Stimulated activated naive CD8-positive, alpha-beta T cell treated with anti-CD3 and anti-CD28 coated beads, Interleukin-15, Interleukin-2, amounts not matched to agents 100 U/mL and 50 U/mL, for 24 hours (primary cell): ENCODE results near the gene PAXX.
A peak's percentile ranks its signal among the peaks of the same experiment; 100 is the strongest.

Experiments used
- ATAC-seq: fragments of 150-1000 bp; cut with Tn5 transposase; one replicate; pipeline ENCODE4 v1.10.0; 2021
- DNase-seq: peaks from one replicate; pipeline ENCODE4 v3.0.0; 2021

PAXX gene

DNA sequence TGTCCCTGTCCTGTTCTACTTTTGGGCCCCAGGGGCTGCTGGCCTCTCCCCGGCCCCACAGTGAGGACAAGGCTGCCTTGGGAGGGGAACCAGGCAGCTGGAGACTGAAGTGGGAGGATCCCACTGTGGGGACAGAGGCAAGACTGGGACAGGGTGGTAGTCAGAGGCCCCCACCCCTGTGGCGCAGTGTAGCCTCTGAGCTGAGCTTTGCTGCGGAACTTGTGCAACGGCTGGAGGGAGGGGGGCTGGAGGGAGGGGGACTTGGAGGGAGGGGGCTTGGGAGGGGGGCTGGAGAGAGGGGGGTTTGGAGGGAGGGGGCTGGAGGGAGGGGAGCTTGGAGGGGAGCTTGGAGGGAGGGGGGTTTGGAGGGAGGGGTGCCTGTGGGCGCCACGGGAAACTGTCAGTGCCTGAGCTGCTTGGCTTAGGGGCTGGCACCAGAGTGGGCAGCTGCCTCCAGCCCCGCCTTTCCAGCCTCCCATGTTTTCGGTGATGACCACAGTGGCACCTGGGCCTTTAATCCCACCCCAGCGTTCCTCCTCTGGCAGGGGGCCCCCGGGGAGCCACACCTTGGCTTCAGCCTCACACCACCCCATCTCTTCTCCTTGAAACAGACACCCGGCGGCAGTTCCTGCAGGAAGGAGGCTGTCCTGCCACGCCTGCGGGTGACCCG is 42.0 kb downstream of the PAXX start:
- no peak for ATAC-seq
- DNase-seq: no peak

DNA sequence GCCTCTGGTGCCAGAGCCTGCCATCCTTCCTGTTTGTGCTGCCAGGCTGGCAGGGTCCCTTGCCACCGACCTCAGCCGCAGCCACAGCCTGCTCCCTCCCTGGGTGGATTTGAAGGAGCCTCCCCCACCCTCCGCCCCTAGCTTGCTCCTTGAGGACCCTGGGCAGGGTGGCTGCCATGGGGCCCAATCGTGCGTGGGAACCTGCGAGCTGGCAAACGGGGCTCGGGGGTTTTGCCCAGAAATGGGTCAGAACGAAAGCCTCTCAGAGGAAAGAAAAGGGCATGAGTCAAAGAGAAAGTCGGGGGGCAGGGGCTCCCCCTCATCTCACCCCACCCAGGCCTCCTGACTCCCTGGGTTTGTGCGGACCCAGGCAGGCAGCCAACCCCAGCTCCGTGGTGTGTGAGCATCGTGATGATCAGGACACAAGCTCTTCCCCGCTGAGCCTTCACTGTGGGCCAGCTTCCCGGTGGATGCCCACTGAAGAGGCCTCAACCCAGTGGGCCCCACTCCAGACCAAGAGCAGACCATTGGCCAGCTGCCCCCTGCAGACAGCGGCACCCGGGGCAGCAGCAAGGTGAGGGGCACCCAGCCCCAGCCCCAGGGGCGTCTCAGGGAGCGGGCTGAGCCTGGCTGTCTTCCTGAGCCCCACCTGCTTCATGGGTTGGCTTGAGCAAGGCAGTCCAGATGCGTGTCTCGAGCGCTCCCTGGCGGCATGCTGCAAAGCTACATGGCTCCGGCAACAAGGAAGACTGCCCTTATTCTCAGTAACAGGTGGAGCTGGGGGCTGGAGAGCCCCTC is 42.7 kb downstream of the PAXX start:
- peak; percentile 81 for ATAC-seq
- peak; percentile 93 for DNase-seq

DNA sequence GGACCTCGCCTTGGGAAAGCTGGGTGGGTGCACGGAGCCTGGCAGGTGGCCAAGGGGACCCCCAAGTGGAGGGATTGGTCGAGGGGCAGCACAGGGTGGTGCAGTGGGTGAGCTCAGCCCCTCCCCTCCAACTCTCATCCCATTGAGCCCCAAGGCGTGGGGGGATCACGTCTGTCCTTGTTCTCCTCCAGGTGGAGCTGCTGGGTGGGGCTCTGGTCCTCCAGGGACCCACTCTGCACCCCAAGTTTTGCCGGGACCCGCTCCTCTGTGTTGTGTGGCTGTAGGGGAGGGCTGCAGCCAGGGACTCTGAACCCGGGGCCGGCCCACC is 43.2 kb downstream of the PAXX start:
- ATAC-seq (no peak), DNase-seq (no peak)

DNA sequence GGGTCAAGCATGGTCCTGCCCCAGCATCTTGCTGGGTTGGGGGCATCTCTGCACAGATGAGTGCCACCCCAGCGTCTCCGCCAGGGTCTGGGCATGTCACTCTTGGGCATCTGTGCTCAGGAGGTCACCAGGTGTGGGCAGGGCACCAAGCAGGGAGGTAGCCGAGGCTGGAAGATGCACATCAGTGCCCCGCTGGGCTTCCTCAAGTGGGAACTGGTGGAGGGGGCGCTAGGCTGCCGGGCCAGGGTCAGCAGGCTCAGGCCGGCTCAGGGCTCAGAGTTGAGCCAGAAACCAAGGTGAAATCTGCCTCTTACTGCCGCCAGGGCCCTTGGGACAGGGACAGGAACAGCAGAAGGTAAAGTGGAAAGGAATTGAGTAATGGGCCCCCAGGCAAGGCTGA is 43.7 kb downstream of the PAXX start:
- no peak for DNase-seq
- no peak for ATAC-seq

DNA sequence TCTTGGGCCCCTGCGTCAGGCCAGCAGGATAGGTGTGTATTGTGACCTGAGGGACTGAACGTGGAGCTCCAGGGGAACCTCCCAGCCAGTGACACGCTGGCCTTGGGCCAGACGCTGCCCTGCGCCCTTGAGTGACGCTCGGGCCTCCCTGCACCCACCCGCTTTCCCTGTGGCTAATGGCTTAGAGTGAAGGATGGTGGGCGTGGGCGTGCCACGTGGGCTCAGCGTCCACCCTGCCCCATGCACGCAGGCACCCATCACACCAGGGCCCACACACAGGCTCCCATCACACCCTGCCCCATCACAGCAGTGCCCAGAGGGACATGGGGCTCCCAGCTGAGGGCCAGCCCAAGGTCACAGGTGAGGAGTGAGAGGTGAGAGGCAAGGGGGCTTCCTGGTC is 44.8 kb downstream of the PAXX start:
- ATAC-seq: no peak
- DNase-seq: no peak

DNA sequence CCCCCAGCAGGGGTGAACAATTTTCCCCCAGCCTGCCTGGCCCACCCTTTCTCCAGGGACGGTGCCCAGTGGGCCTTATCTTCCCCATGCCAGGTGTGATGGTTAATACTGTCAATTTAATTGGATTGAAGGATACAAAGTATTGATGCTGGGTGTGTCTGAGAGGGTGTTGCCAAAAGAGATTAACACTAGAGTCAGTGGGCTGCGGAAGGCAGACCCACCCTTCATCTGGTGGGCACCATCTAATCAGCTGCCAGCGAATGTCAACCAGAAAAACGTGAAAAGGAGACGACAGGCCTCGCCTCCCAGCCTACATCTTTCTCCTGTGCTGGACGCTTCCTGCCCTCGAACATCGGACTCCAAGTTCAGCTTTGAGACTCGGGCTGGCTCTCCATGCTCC is 45.3 kb downstream of the PAXX start:
- ATAC-seq (no peak), DNase-seq (no peak)

DNA sequence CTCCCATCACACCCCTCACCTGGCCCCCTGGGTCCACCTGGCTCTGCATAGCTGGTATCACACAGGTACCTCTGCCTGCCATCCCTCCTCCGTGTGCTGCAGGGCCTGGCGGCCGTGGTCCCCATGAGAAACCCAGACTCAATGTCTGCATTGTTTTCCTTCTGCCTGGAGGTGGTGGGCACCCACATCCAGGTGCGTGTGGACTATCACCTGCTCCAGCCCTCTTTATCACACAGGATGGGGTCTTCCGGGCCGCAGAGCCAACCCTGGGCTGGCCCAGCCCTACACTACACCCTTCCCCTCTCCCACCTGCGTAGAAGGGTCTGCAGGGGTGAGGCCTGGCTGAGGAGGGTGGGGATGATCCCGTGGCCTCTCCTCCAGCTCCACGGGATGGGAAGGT is 46.7 kb downstream of the PAXX start:
- no peak for DNase-seq
- no peak for ATAC-seq

DNA sequence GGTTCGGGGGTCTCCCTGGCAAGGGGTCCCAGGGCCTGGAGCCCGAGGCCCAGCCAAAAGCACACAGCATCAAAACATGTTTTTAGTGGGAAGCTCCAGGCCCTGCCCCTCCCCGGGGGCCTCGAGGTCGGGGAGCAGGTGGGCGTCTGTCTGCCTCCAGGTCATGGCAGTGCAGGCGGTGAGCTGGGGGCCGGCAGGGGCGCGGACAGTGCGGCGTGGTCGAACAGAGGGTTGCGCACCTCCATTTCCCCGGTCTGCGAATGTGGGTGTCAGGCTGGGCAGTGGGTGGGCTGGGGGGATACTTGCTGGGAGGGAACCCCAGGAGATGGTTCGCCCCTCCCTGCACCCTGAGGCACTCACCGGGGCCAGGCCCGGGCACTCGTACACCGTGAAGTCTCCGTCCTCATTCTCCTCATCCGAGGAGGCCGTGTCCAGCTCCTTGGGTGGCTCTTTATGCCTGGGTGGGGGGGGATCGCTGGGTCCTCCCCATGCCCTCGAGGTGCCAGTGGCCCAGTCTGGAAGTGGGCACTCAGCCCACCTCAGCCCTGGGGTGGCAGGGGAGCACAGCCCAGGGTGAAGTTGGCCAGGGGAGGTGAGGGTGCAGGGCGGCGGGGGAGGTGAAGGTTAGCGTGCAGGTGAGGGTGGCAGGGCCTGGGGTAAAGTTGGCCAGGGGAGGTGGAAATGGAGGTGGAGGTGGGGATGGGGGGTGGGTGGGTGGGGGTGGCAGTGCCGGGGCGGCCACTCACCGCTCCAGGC is 47.6 kb downstream of the PAXX start:
- no peak for DNase-seq
- ATAC-seq: no peak

DNA sequence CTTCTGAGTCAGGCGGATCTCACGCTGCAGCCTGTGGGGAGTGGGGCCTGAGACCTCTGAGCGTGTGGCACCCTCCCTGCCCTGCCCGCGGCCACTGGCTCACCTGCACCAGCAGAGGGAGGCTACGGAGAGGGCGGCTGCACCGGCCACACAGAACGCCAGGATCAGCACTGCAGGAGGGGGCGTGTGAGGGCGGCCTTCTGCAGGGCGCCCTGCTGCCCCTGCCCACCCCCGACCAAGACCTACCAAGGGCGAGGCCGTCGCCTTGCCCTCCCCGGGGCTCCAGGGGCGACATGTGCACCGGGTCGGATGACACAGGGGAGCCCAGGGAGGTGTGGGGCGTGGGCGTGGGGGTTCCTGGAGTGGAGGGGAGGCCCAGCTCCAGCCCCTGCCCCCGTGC is 48.3 kb downstream of the PAXX start:
- ATAC-seq: no peak
- DNase-seq: no peak

DNA sequence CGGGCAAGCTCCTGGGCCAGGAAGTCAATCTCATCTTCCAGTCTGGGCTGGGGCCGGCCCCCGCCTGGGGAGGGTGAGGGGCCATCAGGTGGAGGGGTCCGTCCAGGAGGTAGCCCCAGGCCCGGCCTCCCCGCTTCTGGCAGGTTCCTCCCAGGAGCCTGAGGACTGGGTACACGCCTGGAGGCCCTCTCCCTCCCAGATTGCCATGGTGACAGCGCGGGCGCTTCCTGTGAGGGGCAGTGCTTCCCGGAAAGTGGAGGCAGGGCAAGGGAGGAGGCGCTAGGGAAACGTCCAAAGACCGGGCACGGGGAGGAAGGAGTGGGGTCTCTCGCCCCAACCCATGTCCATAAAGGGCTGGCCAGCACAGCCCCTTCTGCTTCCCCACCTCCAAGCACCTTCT is 48.9 kb downstream of the PAXX start:
- no peak for ATAC-seq
- DNase-seq: no peak

DNA sequence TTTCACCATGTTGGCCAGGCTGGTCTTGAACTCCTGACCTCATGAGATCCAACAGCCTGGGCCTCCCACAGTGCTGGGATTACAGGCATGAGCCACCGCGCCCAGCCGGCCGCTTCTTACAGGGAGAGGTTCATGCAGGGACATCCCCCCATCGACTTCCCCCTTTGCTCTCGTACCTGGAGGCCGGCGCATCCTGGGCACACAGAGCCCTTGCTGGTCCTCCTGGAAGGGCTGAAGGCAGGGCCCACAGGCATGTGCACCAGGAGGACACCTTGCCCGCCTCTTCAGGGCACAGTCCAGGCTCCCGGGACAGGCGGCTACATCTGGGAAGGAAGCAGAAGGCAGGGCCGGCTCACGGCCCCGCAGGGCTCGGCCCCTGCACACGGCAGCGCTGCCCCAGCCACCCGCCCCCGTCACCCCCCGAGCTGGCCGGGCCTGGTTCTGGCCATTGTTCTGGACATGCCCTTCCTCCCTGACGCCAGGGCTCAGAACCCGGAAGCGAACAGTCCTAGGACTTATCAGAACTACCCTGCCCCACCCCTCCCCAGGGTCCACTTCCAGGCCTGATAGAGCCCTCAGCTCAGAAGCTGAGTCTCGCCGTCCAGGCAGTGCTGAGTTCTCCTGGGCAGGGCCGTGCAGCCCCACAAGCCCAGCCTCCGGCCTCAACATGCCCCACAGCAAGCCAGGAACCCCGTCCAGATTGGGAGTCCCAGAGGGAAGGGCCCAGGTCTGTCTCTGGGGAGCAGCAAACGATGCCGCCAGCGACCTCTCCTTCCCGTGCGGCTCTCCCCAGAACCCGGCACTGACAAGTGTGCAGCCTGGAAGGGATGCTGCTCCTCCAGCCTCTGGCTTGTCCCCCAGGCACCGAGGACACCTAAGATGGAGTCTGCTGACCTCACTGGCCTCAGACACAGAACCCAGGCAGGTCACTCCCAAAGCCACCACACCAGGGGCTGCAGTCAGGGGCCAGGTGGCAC is 50.8 kb downstream of the PAXX start:
- ATAC-seq (no peak), DNase-seq (no peak)
